Measurements from ENCODE around the gene AZIN2. TPM values are rescaled to one million over a fixed set of nuclear protein-coding genes. Genes with fewer than 3 reads are reported as not detected.
A peak's percentile ranks its signal among the peaks of the same experiment; 100 is the strongest.

AZIN2 gene
- total RNA-seq, 1 donor from 2014 or later = 10.4 TPM

DNA sequence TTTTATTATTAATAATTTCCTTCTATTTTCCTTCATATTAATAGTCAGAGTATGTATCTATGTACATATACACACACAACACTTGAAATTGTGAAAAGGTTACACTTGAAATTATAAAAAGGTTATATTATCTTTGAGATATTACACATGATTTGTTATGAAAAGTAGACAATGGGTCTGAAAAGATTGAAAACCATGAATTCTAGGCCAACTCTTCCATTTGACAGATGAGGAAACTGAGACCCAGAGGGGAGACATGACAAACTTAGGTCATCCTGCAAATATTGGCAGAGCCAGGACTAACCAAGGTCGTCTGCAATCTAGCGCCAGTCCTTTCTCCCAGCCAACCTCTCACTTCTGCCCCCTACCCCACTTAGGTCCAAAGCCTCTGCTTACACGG, 67.7 kb downstream of the AZIN2 start:
- no peak overlapping the region for H3K4me3 Mint-ChIP-seq (ENCODE audit: unreplicated experiment)
- no peak for DNase-seq (ENCODE audit: extremely low spot score, unreplicated experiment)
- no peaks in the 10 kb centered on the region for H3K9me3 Mint-ChIP-seq (ENCODE audit: unreplicated experiment)
- peaks cover 55% of the 10 kb centered on the region for H3K4me1 Mint-ChIP-seq (ENCODE audit: unreplicated experiment)
- H3K27ac Mint-ChIP-seq (ENCODE audit: unreplicated experiment) = no peak overlapping the region
- peaks cover 55% of the 10 kb centered on the region for H3K36me3 Mint-ChIP-seq (ENCODE audit: unreplicated experiment)
- no peaks in the 10 kb centered on the region for H3K27me3 Mint-ChIP-seq (ENCODE audit: unreplicated experiment)
- TF ChIP-seq, protein P1, sequence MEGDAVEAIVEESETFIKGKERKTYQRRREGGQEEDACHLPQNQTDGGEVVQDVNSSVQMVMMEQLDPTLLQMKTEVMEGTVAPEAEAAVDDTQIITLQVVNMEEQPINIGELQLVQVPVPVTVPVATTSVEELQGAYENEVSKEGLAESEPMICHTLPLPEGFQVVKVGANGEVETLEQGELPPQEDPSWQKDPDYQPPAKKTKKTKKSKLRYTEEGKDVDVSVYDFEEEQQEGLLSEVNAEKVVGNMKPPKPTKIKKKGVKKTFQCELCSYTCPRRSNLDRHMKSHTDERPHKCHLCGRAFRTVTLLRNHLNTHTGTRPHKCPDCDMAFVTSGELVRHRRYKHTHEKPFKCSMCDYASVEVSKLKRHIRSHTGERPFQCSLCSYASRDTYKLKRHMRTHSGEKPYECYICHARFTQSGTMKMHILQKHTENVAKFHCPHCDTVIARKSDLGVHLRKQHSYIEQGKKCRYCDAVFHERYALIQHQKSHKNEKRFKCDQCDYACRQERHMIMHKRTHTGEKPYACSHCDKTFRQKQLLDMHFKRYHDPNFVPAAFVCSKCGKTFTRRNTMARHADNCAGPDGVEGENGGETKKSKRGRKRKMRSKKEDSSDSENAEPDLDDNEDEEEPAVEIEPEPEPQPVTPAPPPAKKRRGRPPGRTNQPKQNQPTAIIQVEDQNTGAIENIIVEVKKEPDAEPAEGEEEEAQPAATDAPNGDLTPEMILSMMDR (IDR thresholded peaks at IDR 0.05) = no peak

DNA sequence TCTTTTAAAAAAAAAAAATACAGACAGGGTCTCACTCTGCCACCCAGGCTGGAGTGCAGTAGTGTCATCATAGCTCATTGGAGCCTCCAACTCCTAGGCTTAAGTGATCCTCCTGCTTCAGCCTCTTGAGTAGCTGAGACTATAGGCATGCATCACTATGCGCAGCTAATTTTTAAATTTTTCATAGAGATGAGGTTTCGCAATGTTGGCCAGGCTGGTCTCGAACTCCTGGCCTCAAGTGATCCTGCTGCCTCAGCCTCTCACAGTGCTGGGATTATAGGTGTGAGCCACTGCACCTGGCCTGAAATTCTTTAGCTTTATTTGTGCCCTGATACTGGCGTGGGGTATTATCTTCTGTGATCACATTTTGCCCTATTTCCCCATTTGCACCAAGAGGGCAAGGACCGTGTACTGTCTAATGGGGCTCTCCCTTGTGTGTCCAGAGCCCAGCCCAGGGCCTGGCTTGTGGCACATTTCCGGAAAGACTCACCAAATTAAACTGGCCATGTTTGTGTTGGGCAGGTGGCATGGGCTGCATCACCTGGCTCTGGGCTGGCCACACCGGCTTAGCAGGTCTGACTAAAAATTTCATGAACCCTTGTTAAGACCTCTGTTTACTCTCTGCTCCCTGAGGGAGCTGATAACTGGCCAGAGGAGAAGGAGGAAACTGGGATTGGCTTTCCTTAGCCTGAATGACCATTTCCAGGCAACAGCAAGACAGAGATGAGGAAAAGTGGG, 68.7 kb downstream of the AZIN2 start:
- peaks cover 57% of the 10 kb centered on the region for H3K36me3 Mint-ChIP-seq (ENCODE audit: unreplicated experiment)
- H3K4me1 Mint-ChIP-seq (ENCODE audit: unreplicated experiment) = peaks cover 52% of the 10 kb centered on the region
- no peaks in the 10 kb centered on the region for H3K27me3 Mint-ChIP-seq (ENCODE audit: unreplicated experiment)
- H3K27ac Mint-ChIP-seq (ENCODE audit: unreplicated experiment) = no peak overlapping the region
- no peak for DNase-seq (ENCODE audit: extremely low spot score, unreplicated experiment)
- H3K9me3 Mint-ChIP-seq (ENCODE audit: unreplicated experiment) = no peaks in the 10 kb centered on the region
- TF ChIP-seq, protein P1 (IDR thresholded peaks at IDR 0.05) = no peak
- H3K4me3 Mint-ChIP-seq (ENCODE audit: unreplicated experiment) = no peak overlapping the region

DNA sequence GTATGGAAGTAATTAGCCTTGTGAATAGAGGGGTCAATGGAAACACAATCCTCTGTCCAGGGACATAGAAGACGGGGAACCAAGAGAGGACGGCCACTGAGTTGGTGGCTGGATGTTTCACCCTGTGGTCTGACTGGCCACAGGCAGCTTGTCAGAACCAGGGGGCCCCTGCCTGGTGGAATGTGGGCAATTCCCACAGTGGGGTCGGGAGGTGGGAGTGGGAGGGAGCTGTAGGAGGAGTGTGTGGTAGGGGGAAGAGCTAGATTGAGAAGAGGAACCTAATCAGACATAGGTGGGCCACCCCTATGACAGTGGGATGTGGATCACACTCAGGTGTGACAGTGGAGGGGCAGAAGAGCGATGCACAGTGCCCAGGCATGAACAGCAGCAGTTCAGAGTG, 69.6 kb downstream of the AZIN2 start:
- Mint-ChIP-seq H3K4me3 (ENCODE audit: unreplicated experiment) (no peak overlapping the region), H3K36me3 (ENCODE audit: unreplicated experiment) (peaks cover 52% of the 10 kb centered on the region), H3K4me1 (ENCODE audit: unreplicated experiment) (peaks cover 52% of the 10 kb centered on the region), H3K9me3 (ENCODE audit: unreplicated experiment) (no peaks in the 10 kb centered on the region), H3K27ac (ENCODE audit: unreplicated experiment) (peak overlapping the region; percentile 72), H3K27me3 (ENCODE audit: unreplicated experiment) (no peaks in the 10 kb centered on the region)
- DNase-seq (ENCODE audit: extremely low spot score, unreplicated experiment) = no peak
- TF ChIP-seq, protein P1 (IDR thresholded peaks at IDR 0.05) = no peak

DNA sequence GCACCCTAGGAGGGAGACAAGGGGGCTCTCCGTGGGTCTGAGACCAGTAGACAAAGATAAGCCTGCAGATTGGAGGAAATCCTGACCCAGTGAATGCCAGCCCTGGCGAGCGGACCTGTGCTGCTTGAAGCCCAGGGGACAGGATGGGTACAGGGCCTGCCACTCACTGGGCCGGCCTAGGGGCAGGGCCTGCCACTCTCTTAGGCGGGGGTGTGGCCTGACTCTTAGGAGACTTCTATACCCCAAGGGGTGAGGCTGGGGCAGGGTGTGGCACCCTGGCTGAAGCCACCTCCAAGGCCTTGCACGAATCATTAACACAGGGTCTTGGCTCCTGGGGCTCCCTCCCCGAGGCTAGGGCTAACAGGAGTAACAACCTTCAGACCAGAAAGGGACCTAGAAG, 70.2 kb downstream of the AZIN2 start:
- no peak for DNase-seq (ENCODE audit: extremely low spot score, unreplicated experiment)
- no peak overlapping the region for H3K4me3 Mint-ChIP-seq (ENCODE audit: unreplicated experiment)
- H3K27ac Mint-ChIP-seq (ENCODE audit: unreplicated experiment) = peak overlapping the region; percentile 72
- peaks cover 54% of the 10 kb centered on the region for H3K36me3 Mint-ChIP-seq (ENCODE audit: unreplicated experiment)
- TF ChIP-seq, protein P1 (IDR thresholded peaks at IDR 0.05) = no peak
- no peaks in the 10 kb centered on the region for H3K9me3 Mint-ChIP-seq (ENCODE audit: unreplicated experiment)
- H3K4me1 Mint-ChIP-seq (ENCODE audit: unreplicated experiment) = peaks cover 58% of the 10 kb centered on the region
- no peaks in the 10 kb centered on the region for H3K27me3 Mint-ChIP-seq (ENCODE audit: unreplicated experiment)

DNA sequence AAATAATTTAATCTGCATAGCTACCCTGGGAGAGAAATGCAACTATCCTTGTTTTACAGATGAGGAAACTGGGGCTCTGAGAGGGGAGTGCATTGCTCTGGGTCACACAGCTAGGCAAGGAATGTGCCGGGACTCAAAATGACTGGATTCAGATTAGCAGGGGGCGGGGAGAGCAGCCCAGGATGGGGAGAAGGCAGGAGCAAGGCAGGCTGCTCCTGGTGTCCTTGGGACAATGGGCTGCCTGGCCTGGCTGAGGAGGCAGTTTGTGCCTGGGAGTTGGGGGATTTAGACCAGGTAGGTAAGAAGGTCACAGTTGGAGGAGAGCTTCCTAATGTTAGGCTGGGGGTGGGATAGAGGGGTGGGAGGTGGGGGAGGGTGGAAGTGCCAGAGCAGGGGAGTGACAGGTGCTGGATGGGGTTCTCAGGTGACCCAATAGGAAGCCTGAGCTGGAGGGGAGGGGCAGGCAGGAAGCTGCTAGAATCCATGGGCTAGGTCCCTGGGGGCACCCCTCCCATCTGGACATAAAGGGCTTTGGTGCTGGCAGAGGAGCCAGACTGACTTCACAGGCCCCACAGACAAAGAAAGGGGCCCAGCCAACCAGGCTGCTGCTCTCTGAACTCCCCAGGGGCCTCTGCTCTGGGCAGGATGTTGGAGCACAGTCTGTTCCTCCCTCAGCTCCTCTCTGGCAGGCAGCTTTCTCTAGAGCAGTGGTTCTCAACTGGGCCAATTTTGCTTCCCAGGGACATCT, 71.9 kb downstream of the AZIN2 start:
- H3K36me3 Mint-ChIP-seq (ENCODE audit: unreplicated experiment) = peaks cover 58% of the 10 kb centered on the region
- no peak overlapping the region for H3K4me3 Mint-ChIP-seq (ENCODE audit: unreplicated experiment)
- TF ChIP-seq, protein P1 (IDR thresholded peaks at IDR 0.05) = no peak
- H3K9me3 Mint-ChIP-seq (ENCODE audit: unreplicated experiment) = no peaks in the 10 kb centered on the region
- H3K27me3 Mint-ChIP-seq (ENCODE audit: unreplicated experiment) = no peaks in the 10 kb centered on the region
- H3K4me1 Mint-ChIP-seq (ENCODE audit: unreplicated experiment) = peaks cover 70% of the 10 kb centered on the region
- peak overlapping the region; percentile 74 for H3K27ac Mint-ChIP-seq (ENCODE audit: unreplicated experiment)
- no peak for DNase-seq (ENCODE audit: extremely low spot score, unreplicated experiment)
